Hematopoietic multipotent progenitor cell treated with erythropoietin and hydrocortisone succinate and interleukin-3 and kit ligand, for 6 days (in vitro differentiated cells): Measurements from ENCODE around the gene HK2.

ENCODE experiments used
- DNase-seq: peaks from one replicate; pipeline ENCODE4 v3.0.0-alpha.2; 2015

HK2 gene

GRCh38 chr2:74941284-74941683, 107.4 kb downstream of the HK2 start:
- no peak for DNase-seq

GRCh38 chr2:74942263-74942662, 108.3 kb downstream of the HK2 start:
- no peak for DNase-seq
